Prostate gland (tissue), 2 donors: ENCODE data around the gene SLIT3.

Experiments
- CTCF ChIP-seq, 4 experiments: fragments of 200-600 bp in 2 of 4; fragments of 450-650 bp in 2 of 4; sonication (generic) in 2 of 4; IDR thresholded peaks; 1 replicate in 3 of 4; 2 replicates in 1 of 4; pipeline ENCODE4 v1.5.1; 2016 to 2019; ENCODE audit warnings: antibody characterized with exemption in 4 of 4, mild to moderate bottlenecking in 2 of 4, moderate library complexity in 2 of 4
- POLR2AphosphoS5 ChIP-seq: sonication (generic); formaldehyde crosslinking; IDR thresholded peaks from one replicate; pipeline ENCODE4 v1.6.1; 2017; ENCODE audit warnings: antibody characterized with exemption

GRCh38 chr5:168773226-168773625, 527.7 kb downstream of the SLIT3 start:
- TF ChIP-seq POLR2AphosphoS5 (no peak), CTCF (IDR thresholded peaks at IDR 0.05) (no peak)
